ENCODE data around the gene GRIA3.

DNA sequence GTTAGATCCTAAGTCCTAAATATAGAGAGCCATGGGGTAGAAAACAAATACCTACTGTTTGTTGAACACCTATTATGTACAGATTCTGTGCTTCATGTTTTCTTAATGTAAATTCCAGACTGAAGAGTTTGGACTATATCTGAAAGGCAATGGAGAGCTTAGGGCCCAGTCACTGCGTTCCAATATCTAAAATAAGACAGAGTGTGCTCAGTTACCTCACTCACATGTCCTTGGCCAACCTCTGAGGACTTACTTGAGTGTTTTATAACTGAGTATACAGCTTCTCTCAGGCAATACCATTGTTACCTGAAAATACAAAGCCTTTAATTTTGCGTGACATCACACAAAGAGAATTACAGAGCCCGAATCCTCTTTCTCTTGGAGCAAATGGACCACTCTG is 53.2 kb downstream of the GRIA3 start:
- TF ChIP-seq ZBTB33 (IDR thresholded peaks at IDR 0.05) (no peak), EZH2 (IDR thresholded peaks at IDR 0.05; ENCODE audit: borderline replicate concordance, control insufficient read depth, low read depth, low read length) (no peak), FOXK2 (IDR thresholded peaks at IDR 0.05) (no peak), EP300 (IDR thresholded peaks at IDR 0.05; ENCODE audit: borderline replicate concordance in 1 of 2, control insufficient read depth in 1 of 2, low read depth in 2 of 2, low read length in 2 of 2) (no peak), HDGF (IDR thresholded peaks at IDR 0.05) (no peak), ZNF217 (IDR thresholded peaks at IDR 0.05) (no peak)
- TF ChIP-seq, protein P1, sequence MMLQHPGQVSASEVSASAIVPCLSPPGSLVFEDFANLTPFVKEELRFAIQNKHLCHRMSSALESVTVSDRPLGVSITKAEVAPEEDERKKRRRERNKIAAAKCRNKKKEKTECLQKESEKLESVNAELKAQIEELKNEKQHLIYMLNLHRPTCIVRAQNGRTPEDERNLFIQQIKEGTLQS (IDR thresholded peaks at IDR 0.05; ENCODE audit: borderline replicate concordance, extremely low read depth, low read depth, low read length): no peak
- TF ChIP-seq, protein P2, sequence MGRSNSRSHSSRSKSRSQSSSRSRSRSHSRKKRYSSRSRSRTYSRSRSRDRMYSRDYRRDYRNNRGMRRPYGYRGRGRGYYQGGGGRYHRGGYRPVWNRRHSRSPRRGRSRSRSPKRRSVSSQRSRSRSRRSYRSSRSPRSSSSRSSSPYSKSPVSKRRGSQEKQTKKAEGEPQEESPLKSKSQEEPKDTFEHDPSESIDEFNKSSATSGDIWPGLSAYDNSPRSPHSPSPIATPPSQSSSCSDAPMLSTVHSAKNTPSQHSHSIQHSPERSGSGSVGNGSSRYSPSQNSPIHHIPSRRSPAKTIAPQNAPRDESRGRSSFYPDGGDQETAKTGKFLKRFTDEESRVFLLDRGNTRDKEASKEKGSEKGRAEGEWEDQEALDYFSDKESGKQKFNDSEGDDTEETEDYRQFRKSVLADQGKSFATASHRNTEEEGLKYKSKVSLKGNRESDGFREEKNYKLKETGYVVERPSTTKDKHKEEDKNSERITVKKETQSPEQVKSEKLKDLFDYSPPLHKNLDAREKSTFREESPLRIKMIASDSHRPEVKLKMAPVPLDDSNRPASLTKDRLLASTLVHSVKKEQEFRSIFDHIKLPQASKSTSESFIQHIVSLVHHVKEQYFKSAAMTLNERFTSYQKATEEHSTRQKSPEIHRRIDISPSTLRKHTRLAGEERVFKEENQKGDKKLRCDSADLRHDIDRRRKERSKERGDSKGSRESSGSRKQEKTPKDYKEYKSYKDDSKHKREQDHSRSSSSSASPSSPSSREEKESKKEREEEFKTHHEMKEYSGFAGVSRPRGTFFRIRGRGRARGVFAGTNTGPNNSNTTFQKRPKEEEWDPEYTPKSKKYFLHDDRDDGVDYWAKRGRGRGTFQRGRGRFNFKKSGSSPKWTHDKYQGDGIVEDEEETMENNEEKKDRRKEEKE (IDR thresholded peaks at IDR 0.05): no peak
- TF ChIP-seq, protein P3, sequence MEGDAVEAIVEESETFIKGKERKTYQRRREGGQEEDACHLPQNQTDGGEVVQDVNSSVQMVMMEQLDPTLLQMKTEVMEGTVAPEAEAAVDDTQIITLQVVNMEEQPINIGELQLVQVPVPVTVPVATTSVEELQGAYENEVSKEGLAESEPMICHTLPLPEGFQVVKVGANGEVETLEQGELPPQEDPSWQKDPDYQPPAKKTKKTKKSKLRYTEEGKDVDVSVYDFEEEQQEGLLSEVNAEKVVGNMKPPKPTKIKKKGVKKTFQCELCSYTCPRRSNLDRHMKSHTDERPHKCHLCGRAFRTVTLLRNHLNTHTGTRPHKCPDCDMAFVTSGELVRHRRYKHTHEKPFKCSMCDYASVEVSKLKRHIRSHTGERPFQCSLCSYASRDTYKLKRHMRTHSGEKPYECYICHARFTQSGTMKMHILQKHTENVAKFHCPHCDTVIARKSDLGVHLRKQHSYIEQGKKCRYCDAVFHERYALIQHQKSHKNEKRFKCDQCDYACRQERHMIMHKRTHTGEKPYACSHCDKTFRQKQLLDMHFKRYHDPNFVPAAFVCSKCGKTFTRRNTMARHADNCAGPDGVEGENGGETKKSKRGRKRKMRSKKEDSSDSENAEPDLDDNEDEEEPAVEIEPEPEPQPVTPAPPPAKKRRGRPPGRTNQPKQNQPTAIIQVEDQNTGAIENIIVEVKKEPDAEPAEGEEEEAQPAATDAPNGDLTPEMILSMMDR (IDR thresholded peaks at IDR 0.05 in 2 of 3, conservative IDR thresholded peaks at IDR 0.05 in 1 of 3; ENCODE audit: control insufficient read depth in 2 of 3, extremely low read depth in 1 of 3, insufficient read depth in 1 of 3, low read depth in 3 of 3, low read length in 3 of 3): no peak
